Neuronal stem cell (in vitro differentiated cells): ENCODE data around the gene PRIM2.
"Not testable (repeated sequence)": the region's sequence is repeated elsewhere in the genome, so short reads cannot be mapped to it uniquely, and the experiment has no call there.

Source experiments
- DNase-seq: peaks from one replicate; pipeline ENCODE4 v3.0.0-alpha.2; 2013; ENCODE audit warnings: low spot score
- H2AFZ ChIP-seq: one replicate; pipeline ENCODE4 v1.6.1; 2013; ENCODE audit warnings: mild to moderate bottlenecking, low read length, inconsistent platforms
- H2AK5ac ChIP-seq: 2 replicates; pipeline ENCODE4 v1.6.1; 2013; ENCODE audit warnings: low read depth, mild to moderate bottlenecking, inconsistent platforms, low read length, moderate library complexity, mixed read lengths
- H2BK120ac ChIP-seq: 2 replicates; pipeline ENCODE4 v1.6.1; 2013; ENCODE audit warnings: low read depth, mild to moderate bottlenecking, inconsistent platforms, low read length, moderate library complexity, mixed read lengths
- H2BK12ac ChIP-seq: one replicate; pipeline ENCODE4 v1.6.1; 2013; ENCODE audit warnings: low read length, inconsistent platforms
- H2BK15ac ChIP-seq: 2 replicates; pipeline ENCODE4 v1.6.1; 2013; ENCODE audit warnings: mild to moderate bottlenecking, low read length, inconsistent platforms, mixed read lengths
- H2BK5ac ChIP-seq: one replicate; pipeline ENCODE4 v1.6.1; 2013; ENCODE audit warnings: inconsistent platforms, mild to moderate bottlenecking, low read length, moderate library complexity
- H3K14ac ChIP-seq: one replicate; pipeline ENCODE4 v1.6.1; 2013; ENCODE audit warnings: low read length, inconsistent platforms
- H3K18ac ChIP-seq: 2 replicates; pipeline ENCODE4 v1.6.1; 2013; ENCODE audit warnings: low read length, inconsistent platforms
- H3K23ac ChIP-seq: 2 replicates; pipeline ENCODE4 v1.6.1; 2013; ENCODE audit warnings: low read depth, mild to moderate bottlenecking, mixed read lengths, low read length, inconsistent platforms; ENCODE audit not compliant: poor library complexity
- H3K27ac ChIP-seq: replicated peaks from 3 replicates; pipeline ENCODE4 v1.5.1; 2013; ENCODE audit warnings: low read length, inconsistent platforms
- H3K27me3 ChIP-seq, 3 experiments: 2 replicates each; pipeline ENCODE4 v1.6.1; 2013; ENCODE audit warnings: low read length in 3 of 3, mild to moderate bottlenecking in 2 of 3, inconsistent platforms in 1 of 3, low read depth in 1 of 3, mixed read lengths in 1 of 3, moderate library complexity in 1 of 3; ENCODE audit not compliant: control insufficient read depth in 3 of 3, insufficient read depth in 3 of 3
- H3K36me3 ChIP-seq, 2 donors: replicated peaks in 1 of 2; 2 replicates each; pipeline ENCODE4 v1.6.1; 2013; ENCODE audit warnings: low read length in 2 of 2; ENCODE audit not compliant: control insufficient read depth in 2 of 2, insufficient read depth in 2 of 2
- H3K4ac ChIP-seq: 2 replicates; pipeline ENCODE4 v1.6.1; 2013; ENCODE audit warnings: inconsistent platforms, mild to moderate bottlenecking, low read length, moderate library complexity
- H3K4me1 ChIP-seq, 2 donors: 1 replicate in 1 of 2; 2 replicates in 1 of 2; pipeline ENCODE4 v1.6.1; 2013; ENCODE audit warnings: low read length in 2 of 2, low read depth in 1 of 2; ENCODE audit not compliant: control insufficient read depth in 2 of 2, insufficient read depth in 1 of 2
- H3K4me2 ChIP-seq: one replicate; pipeline ENCODE4 v1.6.1; 2013; ENCODE audit warnings: mild to moderate bottlenecking, low read length, inconsistent platforms; ENCODE audit not compliant: insufficient read depth, poor library complexity, severe bottlenecking
- H3K4me3 ChIP-seq, 2 donors: 2 replicates each; pipeline ENCODE4 v1.5.1; 2013; ENCODE audit warnings: low read length in 2 of 2, mild to moderate bottlenecking in 2 of 2, inconsistent platforms in 1 of 2, moderate library complexity in 1 of 2
- H3K79me1 ChIP-seq: one replicate; pipeline ENCODE4 v1.6.1; 2013; ENCODE audit warnings: low read depth, mild to moderate bottlenecking, inconsistent platforms, low read length, moderate library complexity
- H3K9ac ChIP-seq: one replicate; pipeline ENCODE4 v1.6.1; 2013; ENCODE audit warnings: mild to moderate bottlenecking, low read depth, low read length, inconsistent platforms; ENCODE audit not compliant: poor library complexity
- H3K9me3 ChIP-seq, 2 donors: replicated peaks in 1 of 2; 2 replicates each; pipeline versions ENCODE3 to v1.6.1; 2013; ENCODE audit warnings: low read length in 2 of 2, mild to moderate bottlenecking in 2 of 2, inconsistent platforms in 1 of 2, low read depth in 1 of 2, mixed read lengths in 1 of 2, moderate library complexity in 1 of 2; ENCODE audit not compliant: control insufficient read depth in 2 of 2, insufficient read depth in 1 of 2
- H4K8ac ChIP-seq: one replicate; pipeline ENCODE4 v1.6.1; 2013; ENCODE audit warnings: low read depth, mild to moderate bottlenecking, inconsistent platforms, low read length, moderate library complexity
- H4K91ac ChIP-seq: one replicate; pipeline ENCODE4 v1.6.1; 2013; ENCODE audit warnings: low read length, low read depth, mild to moderate bottlenecking, inconsistent platforms; ENCODE audit not compliant: poor library complexity
- WGBS, 2 donors: extraction: QIAGEN DNeasy Blood & Tissue Kit; methylation state at CpG; one replicate each; pipeline ENCODE4 v1.1.7; 2013; ENCODE audit warnings: missing lambda C conversion rate in 2 of 2, mixed read lengths in 1 of 2; ENCODE audit not compliant: insufficient read length in 2 of 2, insufficient replicate concordance in 1 of 2; ENCODE audit errors: extremely low coverage in 2 of 2; 5-methylcytosine and 5-hydroxymethylcytosine counted together

PRIM2 gene

GRCh38 chr6:57489887-57490286 is 172.5 kb downstream of the PRIM2 start:
- H3K23ac ChIP-seq, H3K4ac ChIP-seq, H3K9me3 ChIP-seq, H3K4me2 ChIP-seq, H3K27me3 ChIP-seq, H3K18ac ChIP-seq, H3K9ac ChIP-seq, H3K14ac ChIP-seq, H3K4me1 ChIP-seq, H4K91ac ChIP-seq, H2BK12ac ChIP-seq, H2BK15ac ChIP-seq, H2BK5ac ChIP-seq, H4K8ac ChIP-seq, H3K4me3 ChIP-seq, DNase-seq, H2BK120ac ChIP-seq, H3K27ac ChIP-seq, H3K36me3 ChIP-seq, H2AFZ ChIP-seq, H2AK5ac ChIP-seq, H3K79me1 ChIP-seq: not testable (repeated sequence)

DNA sequence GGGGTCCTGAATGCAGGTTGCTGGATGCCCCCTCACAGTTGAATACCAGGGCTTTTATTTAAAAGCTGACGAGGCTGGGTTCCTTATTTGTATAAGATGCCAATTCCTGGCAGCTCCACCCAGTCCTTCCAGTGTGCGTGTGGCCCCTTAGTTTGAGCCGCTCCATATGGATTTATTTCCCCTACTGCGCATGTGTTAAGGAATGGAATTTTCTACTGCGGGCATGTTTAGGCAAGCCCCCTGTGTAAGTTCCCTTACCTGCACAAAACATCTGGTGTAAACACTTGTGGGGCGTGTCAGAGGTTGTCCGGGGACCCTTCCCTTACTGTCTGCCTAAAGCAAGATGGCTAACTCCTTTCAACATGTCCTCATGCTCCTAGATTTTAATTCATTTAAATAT is 174.4 kb downstream of the PRIM2 start:
- not testable (repeated sequence) for H3K27me3 ChIP-seq, H2AFZ ChIP-seq, H3K27ac ChIP-seq, H2BK5ac ChIP-seq, H2BK120ac ChIP-seq, H2BK15ac ChIP-seq, H2BK12ac ChIP-seq, H3K4me2 ChIP-seq, H3K4me1 ChIP-seq, H3K9me3 ChIP-seq, H2AK5ac ChIP-seq, DNase-seq, H3K4ac ChIP-seq, H3K79me1 ChIP-seq, H3K4me3 ChIP-seq, H3K36me3 ChIP-seq, H3K9ac ChIP-seq, H3K23ac ChIP-seq, H3K14ac ChIP-seq, H4K91ac ChIP-seq, H3K18ac ChIP-seq, H4K8ac ChIP-seq
- no CpG with 5 or more reads among the region's 7 CpGs for WGBS, 2 donors

GRCh38 chr6:57496251-57496650 is 178.8 kb downstream of the PRIM2 start:
- H3K4me3 ChIP-seq, H2BK120ac ChIP-seq, H2BK12ac ChIP-seq, H2BK15ac ChIP-seq, H3K36me3 ChIP-seq, H3K9me3 ChIP-seq, H2AFZ ChIP-seq, H3K18ac ChIP-seq, H3K27ac ChIP-seq, DNase-seq, H3K27me3 ChIP-seq, H2AK5ac ChIP-seq, H3K79me1 ChIP-seq, H4K91ac ChIP-seq, H3K4me2 ChIP-seq, H4K8ac ChIP-seq, H3K9ac ChIP-seq, H2BK5ac ChIP-seq, H3K4ac ChIP-seq, H3K23ac ChIP-seq, H3K14ac ChIP-seq, H3K4me1 ChIP-seq: not testable (repeated sequence)
- WGBS, 2 donors, result no CpG with 5 or more reads among the region's 2 CpGs

DNA sequence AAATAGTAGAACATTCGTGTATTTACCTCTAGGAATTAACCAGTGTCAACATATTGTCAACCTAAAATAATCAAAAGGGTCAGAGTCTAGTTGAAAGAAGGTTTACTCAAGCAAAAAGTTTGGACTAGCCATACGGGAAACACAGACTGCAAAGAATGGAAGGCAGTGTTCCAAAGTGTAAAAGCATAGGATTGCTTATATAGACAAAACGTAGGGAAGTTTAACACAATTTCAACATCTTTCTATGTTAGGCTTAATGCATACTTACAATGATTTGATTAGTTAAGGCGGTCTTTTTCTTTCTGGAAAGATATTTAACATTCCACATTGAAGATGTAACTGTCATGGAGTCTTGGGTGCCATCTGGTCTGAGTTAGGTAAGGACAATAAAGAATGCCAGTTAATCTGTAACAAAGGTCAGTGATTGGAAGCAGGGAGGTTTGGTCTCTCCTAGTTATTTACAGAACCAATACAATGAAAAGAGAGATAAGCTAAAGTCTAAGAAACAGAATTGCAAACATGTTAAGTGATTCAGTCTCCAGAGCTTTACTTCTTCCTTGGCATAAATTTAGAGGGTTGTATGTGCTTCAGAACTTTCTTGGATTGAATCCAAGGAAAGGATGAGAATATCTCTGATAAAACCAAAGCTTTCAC is 183.1 kb downstream of the PRIM2 start:
- not testable (repeated sequence) for H3K4me3 ChIP-seq, H2AFZ ChIP-seq, H2BK5ac ChIP-seq, H2AK5ac ChIP-seq, H4K91ac ChIP-seq, DNase-seq, H3K14ac ChIP-seq, H3K18ac ChIP-seq, H3K79me1 ChIP-seq, H2BK12ac ChIP-seq, H3K23ac ChIP-seq, H3K4me2 ChIP-seq, H3K36me3 ChIP-seq, H3K4me1 ChIP-seq, H3K9ac ChIP-seq, H4K8ac ChIP-seq, H3K27ac ChIP-seq, H3K9me3 ChIP-seq, H2BK120ac ChIP-seq, H3K4ac ChIP-seq, H3K27me3 ChIP-seq, H2BK15ac ChIP-seq
- no CpG with 5 or more reads among the region's 4 CpGs for WGBS, 2 donors
